ENCODE measurements around the gene EPRS1.

The EPRS1 gene

DNA sequence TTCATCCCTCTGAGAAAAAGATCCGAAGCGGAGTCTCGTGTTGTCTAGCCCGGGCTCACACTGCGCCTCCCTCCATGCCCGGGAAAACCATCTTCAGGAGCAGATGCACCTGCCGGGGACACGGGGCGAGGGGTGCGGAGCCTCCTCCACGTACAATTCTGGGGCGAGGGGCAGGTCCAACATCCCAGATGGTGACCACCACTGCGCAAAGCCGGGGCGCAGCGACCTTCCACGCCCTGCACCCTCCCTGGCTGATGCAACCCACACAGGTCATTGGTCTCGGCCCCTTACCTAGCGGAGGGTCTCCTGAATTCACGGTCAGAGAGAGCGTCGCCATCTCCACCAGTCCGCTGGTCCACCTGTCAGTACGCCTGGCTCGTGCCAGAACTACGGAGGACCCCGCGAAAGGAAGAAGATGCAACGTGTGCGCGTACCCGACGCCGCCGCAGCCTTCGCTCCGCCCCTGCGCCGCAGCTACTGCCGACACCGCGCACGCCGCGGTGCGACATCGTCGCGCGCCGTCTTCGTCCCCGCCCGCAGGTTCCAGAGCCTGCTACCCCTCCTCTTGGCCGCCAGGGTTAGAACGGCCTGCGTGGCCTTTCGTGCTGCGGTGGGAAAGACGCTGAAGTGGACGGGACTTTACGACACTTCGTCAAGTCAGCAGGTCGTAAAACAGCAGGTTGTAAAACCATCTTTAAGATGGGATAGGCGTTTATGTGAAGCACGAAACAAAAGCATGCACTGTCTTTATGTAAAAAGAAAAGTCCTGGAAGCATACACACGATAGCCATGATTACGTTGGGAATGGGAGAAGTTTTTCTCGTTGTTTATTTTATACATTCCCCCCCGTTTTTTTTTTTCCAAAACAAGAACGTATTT, at the start of gene EPRS1:
Gene EPRS1 (minus strand): TSS at position 454 of the 879 bp plus-strand sequence. CDS start 117 bp downstream, at position 337.
- no peak for TF ChIP-seq RAD21 (IDR thresholded peaks at IDR 0.05; ENCODE audit: low read depth)
- TF ChIP-seq FOXM1 (IDR thresholded peaks at IDR 0.05; ENCODE audit: borderline replicate concordance, low read depth), result no peak
- peak; percentile 85 for TF ChIP-seq MAX (IDR thresholded peaks at IDR 0.05)
- TF ChIP-seq TEAD4 (IDR thresholded peaks at IDR 0.05), result peak; percentile 41; the same call in 1 of the 2 replicates
- TF ChIP-seq, protein P1, sequence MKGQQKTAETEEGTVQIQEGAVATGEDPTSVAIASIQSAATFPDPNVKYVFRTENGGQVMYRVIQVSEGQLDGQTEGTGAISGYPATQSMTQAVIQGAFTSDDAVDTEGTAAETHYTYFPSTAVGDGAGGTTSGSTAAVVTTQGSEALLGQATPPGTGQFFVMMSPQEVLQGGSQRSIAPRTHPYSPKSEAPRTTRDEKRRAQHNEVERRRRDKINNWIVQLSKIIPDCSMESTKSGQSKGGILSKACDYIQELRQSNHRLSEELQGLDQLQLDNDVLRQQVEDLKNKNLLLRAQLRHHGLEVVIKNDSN (IDR thresholded peaks at IDR 0.05), result 0 out of 2 replicates have a peak, but pooled peaks have one; percentile 38
- TF ChIP-seq NFIC (IDR thresholded peaks at IDR 0.05), result no peak
- no peak; the same call in 1 of the 2 replicates for TF ChIP-seq TCF12 (IDR thresholded peaks at IDR 0.05; ENCODE audit: low read depth)
- TF ChIP-seq TAF1 (IDR thresholded peaks at IDR 0.05; ENCODE audit: low read depth), result peak; percentile 79
- TF ChIP-seq, protein P2, sequence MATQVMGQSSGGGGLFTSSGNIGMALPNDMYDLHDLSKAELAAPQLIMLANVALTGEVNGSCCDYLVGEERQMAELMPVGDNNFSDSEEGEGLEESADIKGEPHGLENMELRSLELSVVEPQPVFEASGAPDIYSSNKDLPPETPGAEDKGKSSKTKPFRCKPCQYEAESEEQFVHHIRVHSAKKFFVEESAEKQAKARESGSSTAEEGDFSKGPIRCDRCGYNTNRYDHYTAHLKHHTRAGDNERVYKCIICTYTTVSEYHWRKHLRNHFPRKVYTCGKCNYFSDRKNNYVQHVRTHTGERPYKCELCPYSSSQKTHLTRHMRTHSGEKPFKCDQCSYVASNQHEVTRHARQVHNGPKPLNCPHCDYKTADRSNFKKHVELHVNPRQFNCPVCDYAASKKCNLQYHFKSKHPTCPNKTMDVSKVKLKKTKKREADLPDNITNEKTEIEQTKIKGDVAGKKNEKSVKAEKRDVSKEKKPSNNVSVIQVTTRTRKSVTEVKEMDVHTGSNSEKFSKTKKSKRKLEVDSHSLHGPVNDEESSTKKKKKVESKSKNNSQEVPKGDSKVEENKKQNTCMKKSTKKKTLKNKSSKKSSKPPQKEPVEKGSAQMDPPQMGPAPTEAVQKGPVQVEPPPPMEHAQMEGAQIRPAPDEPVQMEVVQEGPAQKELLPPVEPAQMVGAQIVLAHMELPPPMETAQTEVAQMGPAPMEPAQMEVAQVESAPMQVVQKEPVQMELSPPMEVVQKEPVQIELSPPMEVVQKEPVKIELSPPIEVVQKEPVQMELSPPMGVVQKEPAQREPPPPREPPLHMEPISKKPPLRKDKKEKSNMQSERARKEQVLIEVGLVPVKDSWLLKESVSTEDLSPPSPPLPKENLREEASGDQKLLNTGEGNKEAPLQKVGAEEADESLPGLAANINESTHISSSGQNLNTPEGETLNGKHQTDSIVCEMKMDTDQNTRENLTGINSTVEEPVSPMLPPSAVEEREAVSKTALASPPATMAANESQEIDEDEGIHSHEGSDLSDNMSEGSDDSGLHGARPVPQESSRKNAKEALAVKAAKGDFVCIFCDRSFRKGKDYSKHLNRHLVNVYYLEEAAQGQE (IDR thresholded peaks at IDR 0.05; ENCODE audit: low read depth), result no peak
- TF ChIP-seq ZBTB7A (IDR thresholded peaks at IDR 0.05; ENCODE audit: low read depth), result no peak; the same call in 1 of the 2 replicates
- no peak for TF ChIP-seq EP300 (IDR thresholded peaks at IDR 0.05; ENCODE audit: borderline replicate concordance)
- 0 out of 2 replicates have a peak, but pooled peaks have one; percentile 7 for TF ChIP-seq EGR1 (IDR thresholded peaks at IDR 0.05)
- TF ChIP-seq YY1 (IDR thresholded peaks at IDR 0.05; ENCODE audit: low read depth), result peak; percentile 64; the same call in 1 of the 2 replicates
- peak; percentile 22 for TF ChIP-seq CEBPB (IDR thresholded peaks at IDR 0.05)
- TF ChIP-seq CREB1 (IDR thresholded peaks at IDR 0.05; ENCODE audit: low read depth), result peak; percentile 71

GRCh38 chr1:220094016-220094911, 48.0 kb upstream of the EPRS1 start, which contains the start of gene IARS2:
IARS2 (plus strand) TSS chr1:220094132; CDS start chr1:220094217, 85 bp downstream.
- TF ChIP-seq, protein P1 (IDR thresholded peaks at IDR 0.05), result no peak
- TF ChIP-seq CREB1 (IDR thresholded peaks at IDR 0.05; ENCODE audit: low read depth) (no peak), YY1 (IDR thresholded peaks at IDR 0.05; ENCODE audit: low read depth) (no peak), EP300 (IDR thresholded peaks at IDR 0.05; ENCODE audit: borderline replicate concordance) (no peak), RAD21 (IDR thresholded peaks at IDR 0.05; ENCODE audit: low read depth) (no peak), NFIC (IDR thresholded peaks at IDR 0.05) (no peak), FOXM1 (IDR thresholded peaks at IDR 0.05; ENCODE audit: borderline replicate concordance, low read depth) (no peak), TEAD4 (IDR thresholded peaks at IDR 0.05) (no peak), ZBTB7A (IDR thresholded peaks at IDR 0.05; ENCODE audit: low read depth) (peak; percentile 94), TAF1 (IDR thresholded peaks at IDR 0.05; ENCODE audit: low read depth) (peak; percentile 81), CEBPB (IDR thresholded peaks at IDR 0.05) (no peak), MAX (IDR thresholded peaks at IDR 0.05) (peak; percentile 39)
- TF ChIP-seq, protein P2 (IDR thresholded peaks at IDR 0.05; ENCODE audit: low read depth), result no peak

DNA sequence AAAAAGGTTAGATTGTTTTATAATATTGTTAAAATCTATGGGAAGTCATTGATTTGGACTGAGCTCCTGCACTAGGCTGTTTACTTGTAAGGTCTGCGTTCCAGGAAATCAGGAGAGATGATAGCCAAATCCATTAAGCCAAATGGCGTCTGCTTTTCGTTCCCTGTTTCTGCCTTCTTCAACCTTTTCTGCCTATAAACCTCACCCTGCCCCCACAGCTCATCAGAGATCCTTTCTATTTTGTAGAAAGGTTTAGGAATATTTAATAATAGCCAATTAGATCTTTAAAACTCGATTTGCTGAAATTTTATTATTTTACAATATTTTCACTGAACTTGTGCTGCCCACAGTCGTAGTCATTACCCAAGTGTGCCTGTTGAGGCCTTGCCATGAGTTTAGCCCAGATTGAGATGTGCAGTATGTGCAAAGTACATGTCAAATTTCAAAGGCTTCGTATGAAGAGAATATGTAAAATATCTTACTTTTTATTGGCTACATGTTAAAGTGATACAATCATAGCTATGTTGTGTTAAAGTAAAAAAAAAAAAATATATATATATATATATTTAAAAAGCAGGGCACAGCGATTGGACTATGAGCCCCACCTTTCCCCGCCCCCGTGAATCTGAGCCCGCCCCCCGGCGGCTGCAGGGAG, 47.2 kb upstream of the EPRS1 start:
- no peak for TF ChIP-seq ZBTB7A (IDR thresholded peaks at IDR 0.05; ENCODE audit: low read depth)
- TF ChIP-seq, protein P2 (IDR thresholded peaks at IDR 0.05; ENCODE audit: low read depth), result no peak
